Activated T-cell treated with anti-CD3 and anti-CD28 coated beads, Interleukin-2, amount 50 U/mL, for 72 hours (primary cell): ENCODE measurements around the gene DRC7. TPM values are rescaled to one million over a fixed set of nuclear protein-coding genes. Genes with fewer than 3 reads are reported as not detected.
"Not testable (repeated sequence)": the region's sequence is repeated elsewhere in the genome, so short reads cannot be mapped to it uniquely, and the experiment has no call there.

ENCODE experiments used
- ATAC-seq, 2 donors: fragments of 150-1000 bp; cut with Tn5 transposase; replicated peaks in 1 of 2; 2 replicates each; pipeline ENCODE4 v1.10.0; 2021; ENCODE audit warnings: moderate library complexity in 2 of 2, mild to moderate bottlenecking in 1 of 2
- DNase-seq, 2 donors: peaks; one replicate each; pipeline ENCODE4 v3.0.0; 2021 to 2022; ENCODE audit warnings: mixed read lengths in 1 of 2
- H3K27ac Mint-ChIP-seq: one replicate; pipeline ENCODE4 v1.8.0; 2022; ENCODE audit warnings: mild to moderate bottlenecking, moderate library complexity, mixed read lengths
- H3K27me3 Mint-ChIP-seq: one replicate; pipeline ENCODE4 v1.8.0; 2022; ENCODE audit warnings: low read depth, mixed read lengths
- H3K36me3 Mint-ChIP-seq, 2 donors: one replicate each; pipeline ENCODE4 v1.8.0; 2022; ENCODE audit warnings: mixed read lengths in 2 of 2, mild to moderate bottlenecking in 1 of 2; ENCODE audit not compliant: insufficient read depth in 2 of 2
- H3K4me1 Mint-ChIP-seq: one replicate; pipeline ENCODE4 v1.8.0; 2022; ENCODE audit warnings: low read depth, mixed read lengths
- H3K4me3 Mint-ChIP-seq, 2 donors: one replicate each; pipeline ENCODE4 v1.8.0; 2022; ENCODE audit warnings: mild to moderate bottlenecking in 2 of 2, mixed read lengths in 2 of 2, moderate library complexity in 2 of 2
- H3K9me3 Mint-ChIP-seq, 2 donors: one replicate each; pipeline ENCODE4 v1.8.0; 2022; ENCODE audit warnings: mixed read lengths in 2 of 2
- total RNA-seq, 2 donors: library from RNA; stranded (reverse); gene quantifications; one replicate each; pipeline ENCODE4 v1.2.3, GENCODE V29; 2022

The DRC7 gene
- total RNA-seq, 2 donors from 2014 or later = 0.19 TPM; not detected in 1

DNA sequence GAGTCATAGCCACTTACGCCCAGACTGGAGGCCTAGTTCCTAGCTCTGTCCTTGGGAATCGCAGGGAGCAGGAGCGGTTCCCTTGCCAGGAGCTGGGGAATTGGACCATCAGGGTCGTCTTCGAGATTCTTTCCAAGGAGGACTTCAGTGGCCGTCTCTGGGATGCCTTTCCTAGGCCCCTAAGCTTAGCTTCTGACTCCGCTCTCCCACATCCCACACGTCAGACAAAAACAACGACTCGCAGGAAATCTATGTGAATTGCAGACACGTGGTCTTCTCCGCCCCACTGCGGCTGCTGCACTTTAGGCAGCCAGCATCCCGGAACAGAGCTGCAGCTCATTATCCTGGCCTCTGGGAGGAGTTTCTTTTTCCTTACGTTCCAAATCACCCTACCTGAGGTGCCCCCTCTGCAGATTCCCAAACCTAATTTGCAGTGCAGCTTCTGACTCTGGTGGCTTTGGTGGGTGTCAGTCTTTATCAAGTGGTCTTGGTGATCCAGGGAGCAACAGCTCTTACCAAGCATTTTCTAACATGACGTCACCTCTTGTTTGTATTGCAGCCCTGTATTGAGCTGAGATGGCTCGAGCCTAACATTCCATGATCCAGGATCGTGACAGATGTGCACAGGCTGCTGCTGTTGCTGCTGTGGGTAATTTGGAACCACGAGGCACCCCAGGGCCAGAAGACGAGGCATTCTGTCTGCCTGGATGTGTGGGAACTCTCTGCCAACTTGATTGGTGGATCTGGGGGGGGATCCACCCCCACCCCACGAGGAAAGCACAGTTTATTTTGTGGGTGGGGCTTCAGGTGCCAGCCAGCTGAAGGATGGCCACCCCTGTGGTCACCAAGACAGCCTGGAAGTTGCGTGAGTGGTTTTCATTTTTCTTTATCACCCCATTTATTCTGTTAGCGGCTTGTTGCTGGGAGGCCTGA lies 42.1 kb downstream of the DRC7 start:
- peak; percentile 36 to 37 for DNase-seq
- Mint-ChIP-seq H3K4me3 (peak overlapping the region; percentile 93 to 98), H3K36me3 (peaks cover 8 to 14% of the 10 kb centered on the region in 2 donors), H3K4me1 (peaks cover 20% of the 10 kb centered on the region), H3K27me3 (no peaks in the 10 kb centered on the region), H3K27ac (peak overlapping the region; percentile 85), H3K9me3 (peaks cover 8 to 11% of the 10 kb centered on the region in 2 donors)
- ATAC-seq = no peak

DNA sequence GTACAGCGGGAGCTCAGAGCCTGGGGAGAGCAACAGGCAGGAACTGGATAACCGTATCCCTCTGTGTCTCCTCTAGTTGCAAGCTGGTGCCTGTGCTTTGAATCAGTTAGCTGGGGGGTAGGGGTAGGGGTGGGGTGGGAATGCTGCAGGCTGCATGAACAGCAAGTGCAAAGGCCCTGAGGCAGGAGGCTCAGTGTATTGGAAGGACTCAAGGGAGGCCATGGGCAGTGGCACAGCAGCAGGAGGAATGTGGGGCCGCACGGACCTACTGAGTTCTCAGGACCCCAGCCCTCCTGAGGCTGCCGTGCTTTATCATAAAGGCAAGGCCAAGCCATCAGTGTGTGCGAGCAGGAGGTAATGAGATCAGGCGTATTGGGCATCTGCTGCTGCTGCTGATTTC lies 44.2 kb downstream of the DRC7 start:
- no peaks in the 10 kb centered on the region for H3K9me3 Mint-ChIP-seq
- H3K36me3 Mint-ChIP-seq = peaks cover 0 to 3% of the 10 kb centered on the region in 2 donors
- DNase-seq (no peak), ATAC-seq (no peak)
- peaks cover 20% of the 10 kb centered on the region for H3K4me1 Mint-ChIP-seq
- no peak overlapping the region for H3K27ac Mint-ChIP-seq
- no peaks in the 10 kb centered on the region for H3K27me3 Mint-ChIP-seq
- H3K4me3 Mint-ChIP-seq = no peak overlapping the region

DNA sequence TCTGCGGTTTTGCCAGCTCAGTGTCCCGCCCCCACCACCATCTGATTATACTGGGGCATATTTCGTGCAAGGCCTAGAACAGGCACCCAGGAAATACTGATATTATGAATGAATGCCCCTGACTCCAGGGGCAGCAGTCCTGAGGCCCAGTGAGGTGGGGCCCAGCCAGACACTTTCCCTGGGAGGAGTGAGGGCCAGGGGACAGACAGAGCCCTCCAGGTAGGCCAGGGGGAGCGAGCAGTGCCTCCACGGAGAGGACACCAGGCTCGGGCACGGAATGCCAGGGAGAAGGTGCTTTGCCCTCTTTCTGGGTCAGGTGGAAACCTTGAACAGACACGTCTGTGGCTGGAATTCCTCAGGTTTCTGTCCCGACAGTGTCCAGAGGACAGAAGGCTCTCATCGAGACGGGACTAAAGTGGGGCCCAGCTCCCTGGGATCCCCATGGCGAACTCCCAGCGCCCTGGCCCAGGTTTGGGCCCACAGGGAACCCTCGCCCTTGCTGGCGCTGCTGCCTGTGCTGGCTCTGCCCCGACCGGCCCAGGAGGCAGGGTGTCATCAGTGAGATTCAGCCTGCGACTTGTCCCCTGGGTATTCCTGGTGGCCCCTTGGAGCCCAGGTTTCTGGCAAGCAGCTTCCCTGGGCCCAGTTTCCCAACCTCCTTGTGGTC lies 45.3 kb downstream of the DRC7 start:
- H3K4me3 Mint-ChIP-seq = no peak overlapping the region
- no peaks in the 10 kb centered on the region for H3K9me3 Mint-ChIP-seq
- H3K27me3 Mint-ChIP-seq = no peaks in the 10 kb centered on the region
- DNase-seq (no peak), ATAC-seq (no peak)
- H3K36me3 Mint-ChIP-seq = peaks cover 0 to 3% of the 10 kb centered on the region in 2 donors
- peaks cover 20% of the 10 kb centered on the region for H3K4me1 Mint-ChIP-seq
- no peak overlapping the region for H3K27ac Mint-ChIP-seq

DNA sequence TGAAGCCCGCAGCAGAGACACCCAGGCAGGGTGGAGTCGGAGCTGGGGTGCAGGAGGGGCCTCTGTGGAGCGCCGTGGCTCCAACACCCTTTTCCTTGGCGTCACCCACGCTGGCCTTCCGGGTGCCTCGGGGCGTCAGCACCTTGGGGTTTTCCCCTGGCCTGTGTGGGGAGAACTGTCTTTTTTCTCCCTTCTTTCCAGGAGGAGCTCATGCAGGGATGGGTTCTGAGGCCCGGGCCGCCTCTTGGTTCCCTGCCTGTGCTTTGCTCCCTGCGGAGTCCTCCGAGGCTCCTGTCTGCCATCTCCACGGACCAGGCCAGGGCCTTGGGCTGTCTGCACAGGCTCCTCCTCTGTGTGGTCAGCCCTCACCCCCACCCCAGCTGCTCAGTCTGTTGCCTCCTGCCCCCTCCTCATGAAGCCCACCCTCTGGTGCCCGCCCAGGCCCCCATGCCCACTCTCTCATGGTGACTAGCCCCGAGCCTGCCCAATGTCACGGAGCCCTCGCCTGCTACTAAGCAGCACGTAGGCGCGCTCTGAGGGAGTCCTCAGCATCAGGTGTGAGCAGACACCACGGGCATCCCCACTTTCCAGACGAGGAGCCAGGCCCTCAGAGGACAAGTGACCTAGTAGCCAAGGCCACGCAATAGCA lies 45.9 kb downstream of the DRC7 start:
- DNase-seq (no peak), ATAC-seq (no peak)
- Mint-ChIP-seq H3K9me3 (no peaks in the 10 kb centered on the region), H3K27me3 (no peaks in the 10 kb centered on the region), H3K27ac (no peak overlapping the region), H3K36me3 (peaks cover 0 to 2% of the 10 kb centered on the region in 2 donors), H3K4me3 (no peak overlapping the region), H3K4me1 (peaks cover 17% of the 10 kb centered on the region)

DNA sequence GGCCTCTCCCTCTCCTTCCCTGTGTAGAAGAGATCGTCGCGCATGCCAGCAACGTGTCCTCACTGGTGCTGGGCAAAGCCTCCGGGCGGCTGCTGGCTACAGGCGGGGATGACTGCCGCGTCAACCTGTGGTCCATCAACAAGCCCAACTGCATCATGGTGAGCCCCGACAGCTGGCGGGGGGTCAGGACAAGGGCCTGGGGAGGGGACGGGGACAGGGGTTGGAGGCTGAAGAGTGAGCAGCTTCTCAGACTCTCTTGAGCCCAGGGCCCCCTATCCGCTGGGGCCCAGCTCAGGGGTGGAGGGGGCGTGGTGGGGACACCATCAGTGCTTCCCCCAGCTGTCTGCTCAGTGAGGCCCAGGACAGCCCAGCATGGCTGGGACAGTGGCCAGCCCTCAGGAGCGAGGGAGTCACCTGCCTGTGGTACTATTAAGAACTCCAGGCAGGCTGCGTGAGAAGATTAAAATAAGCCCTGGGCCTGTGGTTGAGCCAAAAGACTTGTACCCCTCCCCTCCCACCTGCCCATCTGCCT lies 47.1 kb downstream of the DRC7 start:
- peaks cover 5% of the 10 kb centered on the region for H3K4me1 Mint-ChIP-seq

DNA sequence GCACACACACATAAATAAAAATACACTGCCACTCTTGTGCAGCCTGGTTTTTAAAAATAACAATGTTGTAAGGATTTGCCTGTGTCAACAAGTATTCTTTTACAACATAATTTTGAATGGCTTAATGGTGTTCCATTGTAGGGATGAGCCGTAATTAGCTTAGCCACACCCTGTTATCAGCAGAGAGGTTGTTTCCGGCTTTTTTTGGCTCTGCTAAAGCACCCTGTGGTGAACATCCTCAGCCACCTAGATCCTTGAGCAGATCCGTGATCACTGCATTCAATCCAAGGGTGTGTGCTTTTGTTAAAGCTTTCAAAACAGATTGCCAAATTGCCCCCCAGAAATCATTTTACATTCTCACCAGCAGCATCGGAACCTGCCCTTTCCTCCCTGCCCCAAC lies 47.9 kb downstream of the DRC7 start:
- ATAC-seq (no peak), DNase-seq (no peak)
- Mint-ChIP-seq H3K4me1 (no peaks in the 10 kb centered on the region), H3K27ac (no peak overlapping the region), H3K9me3 (no peaks in the 10 kb centered on the region), H3K36me3 (no peaks in the 10 kb centered on the region), H3K4me3 (no peak overlapping the region), H3K27me3 (no peaks in the 10 kb centered on the region)

More for the DNA sequence above, 47.1 kb downstream of the DRC7 start:
- Mint-ChIP-seq H3K4me3 (no peak overlapping the region), H3K9me3 (no peaks in the 10 kb centered on the region), H3K36me3 (no peaks in the 10 kb centered on the region), H3K27ac (no peak overlapping the region), H3K27me3 (no peaks in the 10 kb centered on the region)
- ATAC-seq (no peak), DNase-seq (no peak)

DNA sequence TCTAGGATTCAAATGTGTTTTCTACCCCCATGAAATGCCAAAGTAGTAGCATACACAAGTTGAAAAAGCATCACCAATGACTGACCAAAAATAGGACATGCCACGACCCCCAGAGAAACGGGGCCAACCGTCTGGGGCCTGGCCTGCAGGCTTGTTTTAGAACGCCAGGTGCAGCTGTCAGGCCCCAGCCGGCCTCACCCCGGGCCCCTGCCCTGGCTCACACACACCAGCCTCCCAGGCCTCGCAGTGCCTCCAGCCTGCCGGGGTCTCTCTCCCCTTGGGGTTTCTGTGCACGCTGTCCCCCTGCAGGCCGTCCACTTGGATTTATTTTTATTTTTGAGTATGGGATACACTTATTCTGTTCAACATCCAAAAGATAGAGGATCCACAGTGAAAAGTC lies 48.9 kb downstream of the DRC7 start:
- DNase-seq (no peak), ATAC-seq (no peak)
- Mint-ChIP-seq H3K4me3 (no peak overlapping the region), H3K9me3 (no peaks in the 10 kb centered on the region), H3K36me3 (no peaks in the 10 kb centered on the region), H3K27me3 (no peaks in the 10 kb centered on the region), H3K27ac (no peak overlapping the region), H3K4me1 (no peaks in the 10 kb centered on the region)

DNA sequence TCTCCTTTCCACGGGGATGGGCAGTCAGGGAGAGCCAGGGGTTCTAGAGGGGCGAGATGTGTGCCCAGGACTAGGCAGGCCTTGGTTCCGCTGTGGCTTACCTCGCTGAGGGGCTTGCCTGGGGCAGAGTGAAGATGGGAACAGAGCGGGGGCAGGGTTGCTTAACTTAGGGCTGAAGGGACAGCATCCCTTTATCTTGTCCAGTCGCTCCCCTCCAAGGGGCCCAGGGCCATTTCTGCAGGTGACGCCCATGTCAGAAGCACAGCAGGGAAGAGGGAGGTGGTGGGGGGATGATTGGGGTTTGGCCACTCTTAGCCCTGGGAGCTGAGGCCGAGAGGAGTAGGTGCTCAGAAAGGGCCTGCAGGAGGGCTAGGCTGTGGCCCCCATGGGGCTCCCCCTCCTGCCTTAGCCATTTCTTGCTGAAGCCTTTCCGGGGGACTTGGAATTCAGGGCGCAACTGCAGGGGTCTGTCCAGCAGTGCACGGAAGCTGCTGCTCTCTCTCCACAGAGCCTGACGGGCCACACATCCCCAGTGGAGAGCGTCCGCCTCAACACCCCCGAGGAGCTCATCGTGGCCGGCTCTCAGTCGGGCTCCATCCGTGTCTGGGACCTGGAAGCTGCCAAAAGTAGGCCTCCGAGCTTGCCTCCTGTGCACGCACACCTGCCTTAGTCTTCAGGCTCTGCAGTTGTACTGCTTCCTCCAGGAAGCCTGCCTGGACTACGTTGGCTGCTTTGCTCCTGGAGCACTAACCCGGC lies 49.5 kb downstream of the DRC7 start:
- H3K4me3 Mint-ChIP-seq = no peak overlapping the region
- H3K27me3 Mint-ChIP-seq = no peaks in the 10 kb centered on the region
- H3K36me3 Mint-ChIP-seq = no peaks in the 10 kb centered on the region
- DNase-seq (no peak), ATAC-seq (no peak)
- no peaks in the 10 kb centered on the region for H3K4me1 Mint-ChIP-seq
- no peak overlapping the region for H3K27ac Mint-ChIP-seq
- H3K9me3 Mint-ChIP-seq = no peaks in the 10 kb centered on the region

DNA sequence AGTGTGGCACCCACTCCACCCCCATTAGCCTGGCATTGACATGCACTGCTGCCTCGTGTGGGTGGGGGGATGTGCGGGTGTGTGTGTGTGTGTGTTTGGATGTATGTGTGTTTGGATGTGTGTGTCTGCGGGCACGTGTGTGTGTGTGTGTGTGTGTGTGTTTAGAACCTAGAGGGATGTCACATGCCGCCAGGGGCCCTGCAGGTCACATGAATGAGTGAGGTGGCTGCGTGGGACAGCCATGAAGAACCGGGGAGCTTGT lies 50.0 kb downstream of the DRC7 start:
- Mint-ChIP-seq H3K27me3 (no peaks in the 10 kb centered on the region), H3K36me3 (no peaks in the 10 kb centered on the region), H3K9me3 (no peaks in the 10 kb centered on the region), H3K4me3 (no peak overlapping the region), H3K4me1 (no peaks in the 10 kb centered on the region), H3K27ac (no peak overlapping the region)
- ATAC-seq (no peak), DNase-seq (no peak)

DNA sequence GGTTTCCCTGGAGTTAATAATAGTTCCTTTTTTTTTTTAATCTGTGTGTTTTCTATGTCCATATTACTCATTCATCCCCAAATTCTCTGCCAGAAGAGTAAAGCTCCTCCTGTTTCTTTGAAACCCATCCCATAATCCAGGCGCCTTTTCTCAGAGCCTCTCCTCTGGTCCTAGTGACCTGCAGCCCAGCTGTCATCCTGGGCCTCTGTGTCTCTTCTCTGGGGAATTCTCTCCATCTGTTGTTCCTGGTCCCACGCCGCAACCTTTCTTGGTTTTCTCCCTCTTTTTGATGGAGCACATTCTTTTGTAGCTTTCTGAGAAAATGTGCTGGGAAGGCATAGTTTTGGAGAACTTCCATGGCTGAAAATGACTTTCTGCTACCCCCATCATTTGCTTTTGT lies 51.2 kb downstream of the DRC7 start:
- Mint-ChIP-seq H3K27me3 (no peaks in the 10 kb centered on the region), H3K9me3 (no peaks in the 10 kb centered on the region), H3K4me3 (no peak overlapping the region), H3K4me1 (no peaks in the 10 kb centered on the region), H3K27ac (no peak overlapping the region), H3K36me3 (no peaks in the 10 kb centered on the region)
- DNase-seq (no peak), ATAC-seq (no peak)

DNA sequence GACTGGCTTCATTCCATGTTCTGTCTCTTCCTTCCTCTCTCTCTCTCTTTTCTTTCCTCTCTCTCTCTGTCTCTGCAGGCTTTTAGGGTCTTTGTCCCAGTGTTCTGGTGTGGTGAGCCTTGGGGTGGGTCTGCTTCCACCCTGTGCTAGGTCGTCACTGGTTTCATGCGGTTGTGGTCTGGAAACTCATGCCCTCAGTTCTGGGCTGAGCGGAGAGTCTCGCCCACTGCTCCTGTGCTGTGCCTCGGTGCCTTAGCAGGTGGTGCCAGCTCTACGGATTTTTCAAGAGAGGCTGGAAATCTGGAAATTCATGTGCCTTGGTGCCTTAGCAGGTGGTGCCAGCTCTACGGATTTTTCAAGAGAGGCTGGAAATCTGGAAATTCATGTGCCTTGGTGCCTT lies 51.7 kb downstream of the DRC7 start:
- not testable (repeated sequence) for H3K9me3 Mint-ChIP-seq, H3K4me3 Mint-ChIP-seq, H3K27ac Mint-ChIP-seq, DNase-seq, H3K27me3 Mint-ChIP-seq, H3K4me1 Mint-ChIP-seq, ATAC-seq, H3K36me3 Mint-ChIP-seq

DNA sequence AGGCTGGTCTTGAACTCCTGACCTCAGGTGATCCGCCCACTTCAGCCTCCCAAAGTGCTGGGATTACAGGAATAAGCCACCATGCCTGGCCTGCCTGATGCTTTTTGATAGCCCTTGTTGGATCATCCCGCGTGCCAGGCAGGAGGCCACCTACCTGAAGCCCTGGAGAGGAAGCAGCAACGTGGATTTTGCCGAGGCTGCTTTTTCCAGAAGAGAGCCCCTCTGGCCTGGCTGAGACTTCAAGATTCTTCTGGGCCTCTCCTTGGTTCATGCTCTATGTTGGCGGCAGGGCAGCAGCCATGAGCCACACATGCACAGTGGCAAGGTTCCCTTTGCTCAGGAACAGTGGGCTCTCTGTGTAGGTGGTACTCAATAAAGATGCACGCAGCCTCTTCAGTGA lies 52.5 kb downstream of the DRC7 start:
- DNase-seq = no peak
- Mint-ChIP-seq H3K4me3 (no peak overlapping the region), H3K27ac (no peak overlapping the region), H3K9me3 (no peaks in the 10 kb centered on the region), H3K4me1 (no peaks in the 10 kb centered on the region), H3K27me3 (no peaks in the 10 kb centered on the region), H3K36me3 (no peaks in the 10 kb centered on the region)
- ATAC-seq = no peak

DNA sequence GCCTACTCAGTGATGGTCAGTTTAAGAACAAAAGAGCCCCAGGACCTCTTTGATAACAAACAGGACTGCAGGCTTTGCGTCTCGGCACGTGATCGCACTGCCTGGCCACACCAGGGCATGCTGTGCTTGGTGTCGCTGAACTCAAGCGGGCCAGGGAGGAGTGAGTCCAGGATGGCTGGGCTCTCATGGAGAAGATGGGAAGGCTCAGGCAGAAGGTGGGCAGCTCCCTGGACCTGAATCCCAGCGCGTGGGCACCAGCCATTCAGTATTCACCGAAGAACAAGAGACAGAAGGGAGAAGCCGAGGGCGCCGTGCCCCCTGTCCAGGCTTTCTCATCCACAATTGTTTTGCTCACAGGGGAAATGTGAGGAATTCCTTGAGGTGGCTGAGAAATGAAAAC lies 52.9 kb downstream of the DRC7 start:
- Mint-ChIP-seq H3K4me1 (no peaks in the 10 kb centered on the region), H3K4me3 (no peak overlapping the region), H3K36me3 (no peaks in the 10 kb centered on the region), H3K27ac (no peak overlapping the region), H3K9me3 (no peaks in the 10 kb centered on the region), H3K27me3 (no peaks in the 10 kb centered on the region)
- DNase-seq (no peak), ATAC-seq (no peak)
